HG02970 (cell line): ENCODE results near the gene AOC2.
"Not testable (repeated sequence)": the region's sequence is repeated elsewhere in the genome, so short reads cannot be mapped to it uniquely, and the experiment has no call there.

Experiments used
- ATAC-seq: cut with Tn5 transposase; IDR thresholded peaks from one replicate; pipeline ENCODE4 v1.9.1; 2021; ENCODE audit warnings: mild to moderate bottlenecking, moderate library complexity, moderate number of reproducible peaks; ENCODE audit not compliant: unreplicated experiment, low FRiP score

The AOC2 gene

GRCh38 chr17:42878924-42879595 is 34.7 kb downstream of the AOC2 start:
- no peak for ATAC-seq

- no peak for ATAC-seq
These were observed 35.2 kb downstream of the AOC2 start for GRCh38 chr17:42879596-42879985.

- no peak for ATAC-seq
These were observed 36.5 kb downstream of the AOC2 start for GRCh38 chr17:42880776-42881310.

GRCh38 chr17:42881706-42882105 is 37.3 kb downstream of the AOC2 start:
- not testable (repeated sequence) for ATAC-seq

GRCh38 chr17:42882166-42882565 is 37.8 kb downstream of the AOC2 start:
- no peak for ATAC-seq

GRCh38 chr17:42883802-42884558 is 39.6 kb downstream of the AOC2 start:
- ATAC-seq: no peak

- ATAC-seq: not testable (repeated sequence)
These were observed 41.4 kb downstream of the AOC2 start for GRCh38 chr17:42885806-42886205.

GRCh38 chr17:42886283-42887176 is 42.1 kb downstream of the AOC2 start:
- ATAC-seq: no peak

GRCh38 chr17:42889809-42890208 is 45.4 kb downstream of the AOC2 start:
- ATAC-seq: no peak

- ATAC-seq: no peak
These were observed 47.3 kb downstream of the AOC2 start for GRCh38 chr17:42891539-42892152.

- ATAC-seq: no peak
These were observed 49.0 kb downstream of the AOC2 start for GRCh38 chr17:42893359-42893758.

- ATAC-seq: no peak
These were observed 50.2 kb downstream of the AOC2 start for GRCh38 chr17:42894283-42895184.

GRCh38 chr17:42895185-42895555 is 50.8 kb downstream of the AOC2 start:
- no peak for ATAC-seq

- ATAC-seq: no peak
These were observed 53.9 kb downstream of the AOC2 start for GRCh38 chr17:42898147-42898811.

GRCh38 chr17:42899981-42900380 is 55.6 kb downstream of the AOC2 start:
- ATAC-seq: not testable (repeated sequence)
